GM21447 (cell line): Measurements from ENCODE around the gene SECTM1.
"Not testable (repeated sequence)": the region's sequence is repeated elsewhere in the genome, so short reads cannot be mapped to it uniquely, and the experiment has no call there.

ENCODE experiments used
- ATAC-seq: cut with Tn5 transposase; IDR thresholded peaks from one replicate; pipeline ENCODE4 v1.9.1; 2021; ENCODE audit not compliant: unreplicated experiment

The SECTM1 gene

DNA sequence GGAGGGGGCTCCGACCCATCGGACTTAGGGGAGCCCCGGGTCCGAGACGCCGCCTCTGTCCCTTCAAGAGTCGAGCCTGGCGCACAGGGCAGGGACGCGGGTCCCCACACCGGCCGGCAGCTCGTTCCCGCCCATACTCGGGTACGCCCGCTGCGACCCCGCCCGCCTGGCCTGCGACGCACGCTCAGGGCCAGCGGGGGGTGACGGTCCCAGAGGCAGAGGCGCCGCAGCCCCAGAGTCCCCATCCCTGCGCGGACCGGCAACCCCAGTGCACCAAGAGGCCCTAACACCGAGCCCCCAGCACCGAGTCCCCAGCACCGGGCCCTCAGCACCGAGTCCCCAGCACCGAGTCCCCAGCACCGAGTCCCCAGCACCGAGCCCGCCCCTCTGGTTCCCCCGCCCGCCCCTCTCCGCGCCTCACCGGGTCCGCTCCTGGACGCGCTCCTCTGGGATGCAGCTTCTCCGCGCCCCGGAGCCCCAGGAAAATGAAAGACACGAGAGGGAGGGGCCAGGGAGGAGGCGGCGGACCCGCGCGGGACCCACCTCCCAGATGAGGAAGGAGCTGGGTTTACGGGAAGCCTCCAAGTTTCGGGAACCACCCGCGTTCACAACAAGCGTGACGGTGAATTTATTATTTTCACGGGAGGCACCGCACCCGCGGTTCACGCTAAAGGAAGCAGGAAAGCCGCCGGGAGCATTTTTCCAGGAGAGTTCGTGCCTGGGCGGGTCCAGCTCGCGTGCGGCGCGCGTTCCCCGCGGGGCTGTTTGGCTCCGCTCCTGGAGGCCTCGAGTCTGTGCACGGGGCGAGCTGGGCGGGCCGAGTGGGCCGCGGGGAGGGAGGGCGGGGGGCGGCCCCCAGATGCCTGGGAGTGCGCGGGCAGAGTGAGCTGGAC, at the start of gene SECTM1:
Gene SECTM1 (minus strand): TSS at position 488 of the 893 bp plus-strand sequence. CDS start 6,526 bp downstream, outside the sequence.
- ATAC-seq = no peak

DNA sequence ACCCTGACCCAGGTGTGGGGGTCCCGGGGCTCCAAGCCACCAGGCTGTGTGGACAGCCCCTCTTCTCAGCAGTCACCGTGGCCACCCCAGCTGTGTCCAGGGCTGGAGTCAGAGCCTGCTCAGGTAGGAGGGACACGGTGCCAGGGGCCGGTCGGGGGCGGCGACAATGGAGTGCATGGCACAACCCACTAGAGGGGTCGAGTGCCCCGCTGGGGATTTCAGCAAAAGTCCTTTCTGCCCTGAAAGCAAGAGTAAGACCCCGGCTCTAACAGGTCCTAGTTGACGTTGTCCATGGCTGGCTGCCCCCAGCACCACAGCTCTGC, 49.3 kb upstream of the SECTM1 start:
- ATAC-seq = no peak

DNA sequence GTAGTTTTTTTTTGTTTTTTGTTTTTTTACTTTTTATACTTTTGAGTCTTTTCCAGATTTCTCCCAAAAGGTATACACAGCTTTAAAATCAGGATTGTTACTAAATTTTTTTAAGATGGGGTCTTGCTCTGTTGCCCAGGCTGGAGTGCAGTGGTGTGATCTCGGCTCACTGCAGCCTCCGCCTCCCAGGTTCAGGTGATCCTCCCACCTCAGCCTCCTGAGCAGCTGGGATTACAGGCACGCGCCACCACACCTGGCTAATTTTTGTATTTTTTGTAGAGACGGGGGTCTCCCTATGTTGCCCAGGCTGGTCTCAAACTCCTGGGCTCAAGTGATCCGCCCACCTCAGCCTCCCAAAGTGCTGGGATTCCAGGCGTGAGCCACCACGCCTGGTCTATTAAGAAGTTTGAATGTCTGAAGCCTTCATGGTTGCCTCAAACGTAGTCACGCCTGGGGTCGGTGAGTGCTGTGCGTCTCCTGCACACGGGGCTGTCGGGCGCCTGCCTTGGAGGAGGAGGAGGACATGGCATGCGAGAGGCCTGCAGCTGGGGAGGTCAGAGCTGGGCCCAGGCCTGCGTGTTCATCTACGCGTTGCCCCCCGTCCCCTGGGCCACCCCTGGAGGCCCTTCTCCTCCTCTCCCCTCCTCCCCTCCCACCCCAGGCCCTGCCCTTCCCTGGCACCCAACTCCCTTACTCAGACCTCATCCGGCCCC, 48.8 kb upstream of the SECTM1 start:
- not testable (repeated sequence) for ATAC-seq

DNA sequence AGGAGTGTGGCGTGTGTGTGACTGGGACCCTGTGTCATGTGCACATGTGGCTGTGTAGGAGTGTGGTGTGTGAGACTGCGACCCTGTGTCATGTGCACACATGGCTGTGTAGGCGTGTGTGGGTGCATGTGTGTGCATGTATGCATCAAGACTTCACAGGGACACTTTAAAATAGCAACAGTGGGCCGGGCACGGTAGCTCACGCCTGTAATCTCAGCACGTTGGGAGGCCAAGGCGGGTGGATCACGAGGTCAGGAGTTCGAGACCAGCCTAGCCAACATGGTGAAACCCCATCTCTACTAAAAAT, 48.1 kb upstream of the SECTM1 start:
- ATAC-seq = not testable (repeated sequence)

- no peak for ATAC-seq
Measured at GRCh38 chr17:82380860-82381702, 47.5 kb upstream of the SECTM1 start.

DNA sequence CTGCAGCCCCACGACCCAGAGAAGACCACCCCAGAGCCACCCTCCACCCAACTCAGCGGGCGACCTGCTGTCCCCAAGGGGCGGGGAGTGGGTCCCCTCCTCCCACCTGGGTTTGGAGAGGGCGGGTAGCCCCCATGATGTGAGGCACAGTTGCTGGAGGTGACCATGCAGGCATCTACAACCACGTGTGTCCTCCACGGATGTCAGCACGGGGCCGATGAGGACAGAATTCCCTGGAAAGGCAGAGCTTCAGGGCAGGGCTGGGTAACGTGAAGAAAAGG, 45.1 kb upstream of the SECTM1 start:
- ATAC-seq = no peak

- no peak for ATAC-seq
Measured at GRCh38 chr17:82377924-82378740, 44.6 kb upstream of the SECTM1 start.

- not testable (repeated sequence) for ATAC-seq
Measured at GRCh38 chr17:82377294-82377693, 43.7 kb upstream of the SECTM1 start.

DNA sequence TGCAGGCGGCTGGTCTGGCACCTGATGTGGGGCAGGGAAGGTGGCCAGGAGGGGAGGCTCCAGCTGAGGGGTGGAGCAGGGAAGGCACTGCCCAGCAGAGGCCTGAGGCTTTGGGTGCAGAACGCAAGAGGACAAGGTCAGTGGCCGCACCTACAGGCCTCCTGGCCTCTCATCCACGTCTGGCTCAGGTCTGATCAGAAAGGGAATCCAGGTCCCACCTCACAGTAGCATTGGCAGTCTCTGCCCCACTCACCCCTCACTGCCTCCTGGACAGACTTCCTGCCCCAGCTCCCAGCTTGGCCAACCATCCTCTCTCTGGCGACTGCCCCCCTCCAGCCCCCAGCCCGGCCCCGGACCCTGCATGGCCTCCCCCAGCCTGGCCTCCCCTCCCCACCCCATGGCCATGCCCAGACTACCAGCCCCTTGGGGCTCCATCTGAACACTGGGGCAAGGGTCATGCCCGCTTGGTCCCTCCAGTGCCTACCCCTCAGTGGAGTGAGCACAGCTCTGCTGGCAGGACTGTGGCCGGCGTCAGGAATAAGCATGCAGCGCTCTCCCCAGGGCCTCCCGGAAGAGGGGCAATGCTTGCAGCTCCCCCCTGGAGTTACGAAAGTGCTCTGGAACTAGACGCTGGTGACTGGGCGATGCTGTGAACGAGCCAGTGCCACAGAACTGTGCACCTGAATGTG, 42.6 kb upstream of the SECTM1 start:
- no peak for ATAC-seq

DNA sequence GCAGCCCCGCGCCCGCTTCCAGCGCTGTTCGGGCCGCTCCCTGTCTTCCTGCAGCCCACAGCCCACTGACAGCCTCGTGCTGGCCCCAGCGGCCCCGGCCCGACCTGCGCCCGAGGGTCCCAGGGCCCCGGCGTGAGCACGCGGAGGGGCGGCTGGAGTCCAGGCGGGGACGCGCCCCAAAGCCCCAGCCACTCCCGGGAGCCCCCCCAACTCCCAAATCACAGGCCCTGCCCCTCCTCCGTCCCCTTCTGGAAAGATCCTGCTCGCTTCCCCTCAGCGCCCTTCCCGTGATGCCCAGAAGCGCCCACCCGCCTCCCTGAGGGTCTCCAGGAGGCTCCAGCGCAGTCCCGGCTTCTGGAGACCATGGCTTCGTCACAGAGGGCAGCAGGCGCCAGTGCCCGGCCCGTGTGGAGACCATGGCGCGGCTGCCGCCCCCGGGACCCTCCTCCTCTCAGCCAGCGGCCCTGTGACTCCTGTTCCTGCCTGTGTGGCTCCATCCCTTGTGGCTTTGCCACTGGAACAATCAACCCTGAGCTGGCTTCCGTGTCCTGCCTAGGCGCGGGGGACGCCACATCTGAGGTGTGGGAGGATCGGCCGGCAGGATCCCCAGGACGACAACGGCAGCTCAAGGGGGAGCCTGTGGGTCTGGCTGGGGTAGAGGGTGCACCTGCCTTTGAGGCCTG, 41.9 kb upstream of the SECTM1 start:
- ATAC-seq = no peak

DNA sequence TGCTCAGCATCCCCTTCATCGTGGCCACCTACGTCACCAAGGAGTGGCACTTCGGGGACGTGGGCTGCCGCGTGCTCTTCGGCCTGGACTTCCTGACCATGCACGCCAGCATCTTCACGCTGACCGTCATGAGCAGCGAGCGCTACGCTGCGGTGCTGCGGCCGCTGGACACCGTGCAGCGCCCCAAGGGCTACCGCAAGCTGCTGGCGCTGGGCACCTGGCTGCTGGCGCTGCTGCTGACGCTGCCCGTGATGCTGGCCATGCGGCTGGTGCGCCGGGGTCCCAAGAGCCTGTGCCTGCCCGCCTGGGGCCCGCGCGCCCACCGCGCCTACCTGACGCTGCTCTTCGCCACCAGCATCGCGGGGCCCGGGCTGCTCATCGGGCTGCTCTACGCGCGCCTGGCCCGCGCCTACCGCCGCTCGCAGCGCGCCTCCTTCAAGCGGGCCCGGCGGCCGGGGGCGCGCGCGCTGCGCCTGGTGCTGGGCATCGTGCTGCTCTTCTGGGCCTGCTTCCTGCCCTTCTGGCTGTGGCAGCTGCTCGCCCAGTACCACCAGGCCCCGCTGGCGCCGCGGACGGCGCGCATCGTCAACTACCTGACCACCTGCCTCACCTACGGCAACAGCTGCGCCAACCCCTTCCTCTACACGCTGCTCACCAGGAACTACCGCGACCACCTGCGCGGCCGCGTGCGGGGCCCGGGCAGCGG, 41.2 kb upstream of the SECTM1 start:
- no peak for ATAC-seq

DNA sequence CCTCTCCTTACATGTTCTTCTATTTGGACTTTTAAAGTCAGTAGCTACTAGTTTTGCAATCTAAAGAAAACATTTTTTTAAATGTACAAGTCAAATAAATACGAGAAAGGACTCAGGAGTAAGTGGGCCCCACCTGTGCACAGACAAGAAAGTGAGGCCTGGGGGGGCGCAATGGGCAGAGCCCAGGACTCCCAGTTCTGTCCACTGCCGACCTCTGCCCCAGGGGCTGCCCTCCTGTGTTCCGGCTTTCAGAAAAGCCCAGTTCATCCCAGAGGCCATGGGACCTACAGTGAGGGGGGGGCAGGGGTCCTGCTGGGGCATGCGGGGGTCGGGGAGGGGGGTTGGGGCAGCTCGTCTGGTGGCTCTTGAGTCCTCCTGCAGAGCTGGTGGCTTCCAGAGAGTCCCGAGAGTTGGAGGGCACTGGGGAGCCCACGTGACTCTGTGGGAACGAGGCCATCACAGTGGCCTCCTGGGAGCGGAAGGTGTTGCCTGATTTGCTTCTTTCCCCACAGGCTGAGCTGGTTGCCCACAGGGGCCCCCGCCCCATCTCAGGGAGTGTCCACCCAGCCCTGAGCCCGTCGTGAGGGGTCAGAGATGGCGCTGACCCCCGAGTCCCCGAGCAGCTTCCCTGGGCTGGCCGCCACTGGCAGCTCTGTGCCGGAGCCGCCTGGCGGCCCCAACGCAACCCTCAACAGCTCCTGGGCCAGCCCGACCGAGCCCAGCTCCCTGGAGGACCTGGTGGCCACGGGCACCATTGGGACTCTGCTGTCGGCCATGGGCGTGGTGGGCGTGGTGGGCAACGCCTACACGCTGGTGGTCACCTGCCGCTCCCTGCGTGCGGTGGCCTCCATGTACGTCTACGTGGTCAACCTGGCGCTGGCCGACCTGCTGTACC, 40.4 kb upstream of the SECTM1 start:
- ATAC-seq = no peak

- not testable (repeated sequence) for ATAC-seq
Measured at GRCh38 chr17:82373072-82373452, 39.5 kb upstream of the SECTM1 start.

DNA sequence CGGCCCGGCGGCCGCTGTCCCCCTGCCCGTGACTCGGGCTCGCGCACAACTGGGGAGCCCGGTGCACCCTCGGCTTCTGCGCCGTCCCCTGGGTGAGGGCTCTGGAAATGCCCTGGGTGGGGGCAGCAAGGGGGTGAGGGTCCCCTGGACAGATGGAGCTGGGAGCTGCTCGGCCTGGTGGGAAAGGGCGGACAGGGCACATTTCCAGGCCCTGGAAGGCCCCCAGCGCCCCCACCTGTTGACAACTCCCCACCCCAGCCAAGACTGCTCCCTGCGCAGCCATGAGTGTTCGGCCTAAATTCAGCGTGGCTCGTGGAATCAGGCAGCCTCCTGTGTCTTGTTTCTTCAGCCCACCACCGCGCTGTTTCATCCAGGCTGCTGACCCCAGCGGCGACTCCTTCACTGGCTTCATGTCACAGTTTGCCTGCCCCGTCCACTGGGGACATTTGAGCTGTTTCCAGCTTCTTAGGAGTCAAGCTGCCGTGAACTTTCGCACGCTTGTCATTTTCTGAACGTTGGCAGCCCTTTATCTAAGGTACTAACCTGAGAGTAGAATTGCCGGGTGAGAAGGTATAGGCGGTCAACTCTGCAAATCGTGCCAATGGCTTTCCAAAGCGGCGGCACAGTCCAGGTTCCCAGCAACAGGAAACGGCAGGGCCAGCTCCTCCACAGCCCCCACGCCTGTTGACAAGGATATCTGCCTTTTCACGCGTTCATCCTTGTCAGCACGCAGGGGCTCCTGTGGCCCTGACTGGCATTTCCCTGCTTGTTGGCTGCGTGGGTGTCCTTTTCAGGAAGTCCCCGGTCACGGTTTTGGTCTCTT, 38.9 kb upstream of the SECTM1 start:
- no peak for ATAC-seq

GRCh38 chr17:82371333-82372248, 38.0 kb upstream of the SECTM1 start, which contains the start of gene UTS2R:
TSS of gene UTS2R (plus strand) at chr17:82371765. CDS start at chr17:82374325, 2,560 bp downstream.
- no peak for ATAC-seq
